HEK293T (cell line): ENCODE results near the gene ACSF2.
A peak's percentile ranks its signal among the peaks of the same experiment; 100 is the strongest.
"Not testable (repeated sequence)": the region's sequence is repeated elsewhere in the genome, so short reads cannot be mapped to it uniquely, and the experiment has no call there.

Experiments
- CTCF ChIA-PET: fragments of 350-600 bp; formaldehyde crosslinking; extraction: SDS; loops from one replicate; lab custom pipeline; 2021; ENCODE audit warnings: antibody characterized with exemption, inconsistent platforms; lab: Yijun Ruan, JAX
- POLR2A ChIA-PET: fragments of 350-600 bp; formaldehyde crosslinking; extraction: SDS; loops from one replicate; lab custom pipeline; 2020; ENCODE audit warnings: antibody characterized with exemption, inconsistent platforms; lab: Yijun Ruan, JAX
- DNase-seq: peaks from one replicate; pipeline ENCODE4 v3.0.0; 2012; ENCODE audit warnings: mixed read lengths; ENCODE audit errors: extremely low spot score
- ARNT ChIP-seq: fragments of 450-650 bp; IDR thresholded peaks from 2 replicates; pipeline ENCODE4 v1.6.1; 2017; ENCODE audit warnings: mild to moderate bottlenecking
- BHLHE40 ChIP-seq: fragments of 450-650 bp; IDR thresholded peaks from 2 replicates; pipeline ENCODE4 v1.6.1; 2016; ENCODE audit warnings: mild to moderate bottlenecking, moderate library complexity, borderline replicate concordance
- CTBP1 ChIP-seq: fragments of 450-650 bp; IDR thresholded peaks from 2 replicates; pipeline ENCODE4 v1.6.1; 2016; ENCODE audit warnings: borderline replicate concordance
- ELF4 ChIP-seq: fragments of 450-650 bp; IDR thresholded peaks from 2 replicates; pipeline ENCODE4 v1.6.1; 2017; ENCODE audit warnings: antibody characterized with exemption
- FOXA1 ChIP-seq: fragments of 450-650 bp; IDR thresholded peaks from 2 replicates; pipeline ENCODE4 v1.6.1; 2016; ENCODE audit warnings: mild to moderate bottlenecking
- FOXK2 ChIP-seq: fragments of 450-650 bp; IDR thresholded peaks from 2 replicates; pipeline ENCODE4 v1.6.1; 2016; ENCODE audit warnings: mild to moderate bottlenecking
- FOXM1 ChIP-seq: fragments of 450-650 bp; IDR thresholded peaks from 2 replicates; pipeline ENCODE4 v1.6.1; 2017; ENCODE audit warnings: mild to moderate bottlenecking, borderline replicate concordance
- HDGF ChIP-seq: fragments of 450-650 bp; IDR thresholded peaks from 2 replicates; pipeline ENCODE4 v1.6.1; 2017; ENCODE audit warnings: antibody characterized with exemption, borderline replicate concordance
- L3MBTL2 ChIP-seq: fragments of 450-650 bp; conservative IDR thresholded peaks from 2 replicates; pipeline ENCODE4 v1.6.1; 2016; ENCODE audit warnings: mild to moderate bottlenecking
- LEF1 ChIP-seq: fragments of 450-650 bp; IDR thresholded peaks from 2 replicates; pipeline ENCODE4 v1.6.1; 2017; ENCODE audit warnings: mild to moderate bottlenecking, borderline replicate concordance
- NFRKB ChIP-seq: fragments of 450-650 bp; IDR thresholded peaks from 2 replicates; pipeline ENCODE4 v1.6.1; 2016; ENCODE audit warnings: mild to moderate bottlenecking, moderate library complexity
- SP1 ChIP-seq: fragments of 450-650 bp; IDR thresholded peaks from 2 replicates; pipeline ENCODE4 v1.6.1; 2017
- SUZ12 ChIP-seq: fragments of 450-650 bp; IDR thresholded peaks from 2 replicates; pipeline ENCODE4 v1.6.1; 2016; ENCODE audit warnings: mild to moderate bottlenecking
- TARDBP ChIP-seq: fragments of 450-650 bp; IDR thresholded peaks from 2 replicates; pipeline ENCODE4 v1.6.1; 2016
- ZNF384 ChIP-seq: fragments of 450-650 bp; IDR thresholded peaks from 2 replicates; pipeline ENCODE4 v1.6.1; 2016
- TF ChIP-seq, protein P1 (sequence below): fragments of 450-650 bp; IDR thresholded peaks from 2 replicates; pipeline ENCODE4 v1.6.1; 2016

The ACSF2 gene

DNA sequence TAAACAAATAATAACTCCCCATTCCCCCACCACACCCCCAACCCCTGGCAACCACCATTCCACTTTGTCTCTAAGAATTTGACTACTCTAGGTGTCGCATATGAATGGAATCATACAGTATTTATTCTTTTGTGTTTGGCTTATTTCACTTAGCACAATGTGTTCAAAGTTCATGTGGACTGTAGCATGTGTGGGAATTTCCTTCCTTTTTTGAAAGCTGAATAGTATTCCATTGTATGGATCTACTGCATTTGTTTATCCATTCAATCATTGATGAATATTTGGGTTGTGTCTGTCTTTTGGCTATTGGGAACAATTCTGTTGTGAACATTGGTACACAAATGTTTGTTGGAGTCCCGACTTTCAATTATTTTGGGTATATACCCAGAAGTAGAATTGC is 3.3 kb upstream of the ACSF2 start:
- TF ChIP-seq FOXK2 (no peak), ZNF384 (no peak), FOXM1 (no peak), CTBP1 (no peak), SUZ12 (no peak), TARDBP (no peak), ELF4 (no peak), BHLHE40 (no peak), FOXA1 (no peak), L3MBTL2 (no peak), SP1 (no peak), ARNT (no peak), LEF1 (no peak)
- no peak for DNase-seq
- POLR2A ChIA-PET: no interaction called here
- CTCF ChIA-PET: interaction anchor here (0.7 kb wide), 2 partner anchors 7 to 25 kb away, joined by 4 read pairs; partner anchors contain the start of gene LRRC59

DNA sequence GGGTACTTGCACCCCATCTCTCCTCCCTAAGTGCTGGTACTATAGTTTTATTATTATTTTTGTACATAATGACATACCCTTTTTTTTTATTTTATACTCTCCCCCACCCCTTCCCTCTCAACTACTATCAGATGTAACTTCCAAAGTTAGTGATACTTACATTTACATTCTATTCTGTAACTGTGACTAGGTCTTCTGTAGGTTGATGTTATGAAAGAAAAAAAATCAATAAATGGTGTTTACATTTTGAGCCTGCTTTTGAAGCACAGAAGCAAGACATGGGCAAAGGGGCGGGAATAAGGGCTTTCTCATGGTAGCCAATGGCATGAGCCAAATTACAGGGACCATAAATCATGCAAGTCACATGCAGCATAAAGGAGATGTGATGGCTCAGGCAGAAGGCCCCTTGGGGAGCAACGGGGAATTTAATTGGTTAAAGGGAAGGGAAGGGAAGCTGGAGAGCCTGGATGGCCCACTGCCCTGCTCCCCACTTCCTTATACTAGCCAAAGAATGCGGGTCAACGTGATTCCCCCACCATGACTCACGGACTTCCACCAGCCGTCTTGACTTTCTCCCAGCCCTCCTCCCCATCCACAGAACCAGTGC is 2.4 kb upstream of the ACSF2 start:
- peak; percentile 53 for DNase-seq
- CTCF ChIA-PET: no interaction called here
- no peak for TF ChIP-seq LEF1
- TF ChIP-seq, protein P1, sequence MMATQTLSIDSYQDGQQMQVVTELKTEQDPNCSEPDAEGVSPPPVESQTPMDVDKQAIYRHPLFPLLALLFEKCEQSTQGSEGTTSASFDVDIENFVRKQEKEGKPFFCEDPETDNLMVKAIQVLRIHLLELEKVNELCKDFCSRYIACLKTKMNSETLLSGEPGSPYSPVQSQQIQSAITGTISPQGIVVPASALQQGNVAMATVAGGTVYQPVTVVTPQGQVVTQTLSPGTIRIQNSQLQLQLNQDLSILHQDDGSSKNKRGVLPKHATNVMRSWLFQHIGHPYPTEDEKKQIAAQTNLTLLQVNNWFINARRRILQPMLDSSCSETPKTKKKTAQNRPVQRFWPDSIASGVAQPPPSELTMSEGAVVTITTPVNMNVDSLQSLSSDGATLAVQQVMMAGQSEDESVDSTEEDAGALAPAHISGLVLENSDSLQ: peak; percentile 96
- peak; percentile 79 for TF ChIP-seq L3MBTL2
- POLR2A ChIA-PET: interaction anchor here (3.8 kb wide), 1 partner anchor 26 kb away, joined by 41 read pairs; the partner anchor contains the start of gene LRRC59

DNA sequence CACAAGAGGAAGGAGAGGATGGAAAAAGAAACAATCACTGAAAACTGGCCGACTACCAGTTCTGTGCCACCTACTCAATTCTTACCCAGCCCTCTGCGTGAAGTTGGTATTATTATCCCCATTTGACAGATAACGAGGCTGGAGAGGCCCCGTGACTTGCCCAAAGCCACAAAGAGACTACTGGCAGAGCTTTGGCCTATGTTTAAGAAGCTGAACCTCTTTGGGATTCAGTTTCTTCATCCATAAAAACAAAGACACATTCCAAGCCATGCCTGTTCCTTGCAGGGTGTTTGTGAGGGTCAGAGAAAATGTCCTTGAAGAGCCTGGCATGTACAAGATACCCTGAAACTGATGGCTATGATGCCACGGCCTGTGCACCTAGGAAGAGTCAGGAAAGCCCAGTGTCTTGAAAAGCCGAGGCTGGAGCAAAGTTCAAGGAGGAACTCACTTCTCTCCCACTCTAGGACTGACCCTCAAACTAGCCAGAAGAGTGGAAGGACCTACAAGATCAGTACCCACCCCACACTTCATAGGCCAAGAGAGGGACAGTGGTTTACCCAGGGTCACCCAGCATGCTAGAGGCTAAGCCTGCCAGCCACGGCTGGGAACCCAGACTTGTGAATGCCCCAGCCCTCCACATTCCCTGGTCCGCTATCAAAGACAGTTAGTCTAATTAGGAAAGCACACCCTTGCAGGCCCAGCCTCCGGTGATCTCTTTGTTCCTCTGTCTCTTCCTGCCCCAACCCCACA is 1.6 kb upstream of the ACSF2 start:
- ChIA-PET CTCF (no interaction called here), POLR2A (interaction anchor here (3.8 kb wide), 1 partner anchor 27 kb away, joined by 41 read pairs; the partner anchor contains the start of gene LRRC59)
- no peak for DNase-seq
- TF ChIP-seq FOXA1 (no peak), L3MBTL2 (no peak), FOXM1 (no peak), SUZ12 (no peak), HDGF (no peak), ELF4 (no peak), TARDBP (no peak), LEF1 (no peak), FOXK2 (no peak), SP1 (no peak), CTBP1 (no peak), NFRKB (no peak), ZNF384 (no peak), BHLHE40 (no peak)

DNA sequence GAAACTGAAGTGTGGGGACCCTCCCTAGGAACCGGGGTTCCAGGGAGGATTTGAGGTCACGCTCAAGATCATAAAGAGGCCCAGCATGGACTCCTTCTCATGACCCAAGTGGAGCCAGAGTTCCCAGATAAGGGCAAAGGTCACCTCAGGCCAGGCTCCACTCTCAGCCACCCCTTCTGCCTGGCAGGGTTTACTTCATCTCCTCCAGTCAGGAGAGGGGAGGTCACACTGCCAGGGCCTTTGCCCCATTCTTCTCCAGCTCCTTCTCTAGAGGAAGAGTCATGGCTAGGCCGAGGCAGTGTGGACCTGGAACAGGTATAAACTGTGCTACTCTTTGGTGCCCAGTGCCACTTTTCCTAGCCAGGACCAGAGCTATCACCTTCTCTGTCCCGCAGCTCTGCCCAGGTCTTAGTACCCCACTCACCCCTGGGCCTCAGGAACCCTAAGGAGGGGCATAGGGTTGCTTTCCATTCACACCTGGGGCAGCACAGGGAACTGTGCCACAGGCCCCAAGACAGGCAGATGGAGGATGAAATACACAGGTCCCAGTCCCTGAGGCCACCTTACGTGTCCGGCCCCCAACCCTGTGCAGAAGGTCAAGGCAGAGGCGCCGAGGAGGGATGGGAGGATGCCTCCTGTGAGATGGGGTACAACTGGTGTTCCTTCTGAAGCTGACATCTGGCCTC is 879 bp upstream of the ACSF2 start:
- DNase-seq: no peak
- TF ChIP-seq ARNT: no peak
- CTCF ChIA-PET: no interaction called here
- POLR2A ChIA-PET: interaction anchor here (3.8 kb wide), 1 partner anchor 27 kb away, joined by 41 read pairs; the partner anchor contains the start of gene LRRC59

DNA sequence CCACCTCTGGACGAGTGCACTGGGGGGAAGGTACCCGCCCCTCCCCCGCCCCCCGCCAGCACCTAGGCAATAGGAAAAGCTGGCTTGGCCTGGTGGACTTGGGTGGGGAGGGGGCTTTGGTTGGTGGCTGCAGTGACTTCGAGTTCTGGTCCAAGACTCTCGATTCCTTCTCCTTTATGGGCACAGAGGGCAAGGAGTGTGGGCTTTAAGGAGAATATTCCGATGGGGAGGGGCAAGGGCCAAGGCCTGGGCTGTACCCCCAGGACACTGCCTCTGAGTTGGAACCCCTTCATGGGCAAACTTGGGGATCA is 409 bp downstream of the ACSF2 start:
- TF ChIP-seq TARDBP (no peak), FOXK2 (no peak), SP1 (no peak), NFRKB (no peak)
- DNase-seq: no peak
- ChIA-PET POLR2A (interaction anchor here (0.5 to 3.8 kb wide), 10 partner anchors 9 to 62 kb away, joined by 3 to 41 read pairs (median 4); partner anchors contain the start of gene LRRC59), CTCF (interaction anchor here (1.5 to 1.9 kb wide), 3 partner anchors 26 to 64 kb away, joined by 5 to 10 read pairs (median 5); partner anchors contain the start of gene LRRC59)

DNA sequence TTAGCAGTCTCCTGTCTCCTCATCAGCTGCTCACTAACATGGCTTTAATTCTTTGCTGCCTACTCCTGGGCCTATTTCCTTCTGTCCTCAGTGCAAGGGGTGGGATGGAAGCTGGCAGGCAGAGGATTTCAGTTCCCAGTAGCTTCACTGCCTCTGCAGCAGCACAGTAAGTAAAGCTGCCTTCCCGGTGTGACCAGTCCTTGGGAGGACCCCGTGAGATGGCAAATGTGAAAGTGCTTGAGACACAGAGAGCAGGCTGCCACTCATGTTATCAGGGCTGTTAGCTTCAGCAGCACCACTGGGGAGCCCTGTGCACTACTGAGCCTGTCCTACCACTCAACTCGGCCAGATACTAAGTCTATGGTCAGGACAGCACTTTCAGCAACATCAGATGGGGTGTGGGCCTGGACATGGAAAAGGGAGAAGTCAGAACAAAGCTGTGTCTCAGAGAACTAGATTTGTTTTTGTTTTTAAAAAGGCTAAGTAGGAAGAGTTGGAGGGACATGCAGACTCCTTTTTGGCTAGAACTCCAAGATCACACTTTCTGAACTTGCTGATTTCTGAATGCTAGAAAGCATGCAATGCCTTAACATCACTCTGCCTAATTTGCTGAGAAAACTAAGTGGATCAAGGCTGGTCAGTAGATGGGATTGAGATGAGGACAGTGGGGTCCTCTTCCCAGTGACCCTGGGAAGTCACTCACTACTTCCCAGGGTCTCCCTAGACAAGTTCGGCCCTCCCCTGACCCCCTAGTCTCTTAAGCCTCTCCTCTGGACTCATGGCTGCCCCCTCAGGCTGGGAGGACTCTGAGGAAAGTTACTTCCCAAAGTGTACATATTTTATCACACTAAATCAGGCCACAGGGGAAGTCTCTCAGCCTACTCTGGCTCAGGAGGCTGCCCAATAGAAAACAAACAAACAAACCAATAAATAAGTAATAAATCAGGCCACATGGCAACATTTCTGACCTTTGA is 1.1 kb downstream of the ACSF2 start:
- ChIA-PET CTCF (interaction anchor here (1.5 to 1.9 kb wide), 3 partner anchors 25 to 65 kb away, joined by 5 to 10 read pairs (median 5); partner anchors contain the start of gene LRRC59), POLR2A (interaction anchor here (0.8 to 3.8 kb wide), 9 partner anchors 8 to 61 kb away, joined by 3 to 41 read pairs (median 4); partner anchors contain the start of gene LRRC59)
- no peak for TF ChIP-seq FOXK2
- TF ChIP-seq FOXM1: 0 out of 2 replicates have a peak, but pooled peaks have one; percentile 49
- TF ChIP-seq TARDBP: no peak
- TF ChIP-seq BHLHE40: no peak
- TF ChIP-seq ELF4: no peak
- TF ChIP-seq SP1: no peak
- TF ChIP-seq, protein P1: peak; percentile 66
- DNase-seq: peak; percentile 69

DNA sequence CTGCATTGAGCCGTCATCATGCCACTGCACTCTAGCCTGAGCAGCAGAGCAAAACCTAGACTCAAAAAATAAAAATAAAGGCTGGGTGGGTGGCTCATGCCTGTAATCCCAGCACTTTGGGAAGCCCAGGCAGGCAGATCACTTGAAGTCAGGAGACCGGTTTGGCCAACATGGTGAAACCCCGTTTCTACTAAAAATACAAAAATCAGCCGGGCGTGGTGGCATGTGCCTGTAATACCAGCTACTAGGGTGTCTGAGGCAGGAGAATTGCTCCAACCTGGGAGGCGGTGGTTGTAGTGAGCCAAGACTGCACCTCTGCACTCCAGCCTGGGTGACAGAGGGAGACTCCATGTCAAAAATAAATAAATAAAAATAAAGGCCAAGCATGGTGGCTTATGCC is 2.1 kb downstream of the ACSF2 start:
- POLR2A ChIA-PET: interaction anchor here (1.6 to 1.9 kb wide), 2 partner anchors 15 to 31 kb away, joined by 4 to 5 read pairs; partner anchors contain the start of gene LRRC59
- not testable (repeated sequence) for DNase-seq
- CTCF ChIA-PET: interaction anchor here (0.6 to 0.9 kb wide), 2 partner anchors 31 to 116 kb away, joined by 4 to 6 read pairs; partner anchors contain the start of gene LRRC59
